H1 (cell line): Measurements from ENCODE around the gene DCDC2C. TPM values are rescaled to one million over a fixed set of nuclear protein-coding genes. Genes with fewer than 3 reads are reported as not detected.

Experiments
- FOSL1 ChIP-seq: IDR thresholded peaks from 2 replicates; pipeline ENCODE4 v1.6.1; 2011; ENCODE audit warnings: mild to moderate bottlenecking, low read depth, low read length, moderate library complexity; ENCODE audit not compliant: insufficient read depth
- HDAC6 ChIP-seq: IDR thresholded peaks from one replicate; pipeline ENCODE4 v1.7.1; 2012; ENCODE audit warnings: low read depth, mild to moderate bottlenecking, inconsistent platforms, low read length, moderate library complexity
- KDM4A ChIP-seq: IDR thresholded peaks from one replicate; pipeline ENCODE4 v1.7.1; 2012; ENCODE audit warnings: low read depth, mild to moderate bottlenecking, moderate library complexity, low read length, inconsistent platforms; ENCODE audit not compliant: severe bottlenecking
- NRF1 ChIP-seq: IDR thresholded peaks from 2 replicates; pipeline ENCODE4 v1.6.1; 2011; ENCODE audit warnings: mild to moderate bottlenecking, low read depth, low read length, improper control_type of control experiment
- POU5F1 ChIP-seq: IDR thresholded peaks from 2 replicates; pipeline ENCODE4 v1.6.1; 2011; ENCODE audit warnings: low read depth, mild to moderate bottlenecking, low read length, moderate library complexity
- RBBP5 ChIP-seq: IDR thresholded peaks from 2 replicates; pipeline ENCODE4 v1.7.1; 2012; ENCODE audit warnings: low read depth, mild to moderate bottlenecking, inconsistent platforms, low read length, moderate library complexity, borderline replicate concordance
- SRF ChIP-seq: IDR thresholded peaks from 2 replicates; pipeline ENCODE4 v1.6.1; 2011; ENCODE audit warnings: mild to moderate bottlenecking, low read depth, low read length, moderate library complexity
- TAF1 ChIP-seq: IDR thresholded peaks from 2 replicates; pipeline ENCODE4 v1.6.1; 2011; ENCODE audit warnings: mild to moderate bottlenecking, low read depth, low read length
- TEAD4 ChIP-seq: IDR thresholded peaks from 2 replicates; pipeline ENCODE4 v1.6.1; 2012; ENCODE audit warnings: low read depth, low read length, inconsistent platforms, mixed read lengths
- polyA plus RNA-seq, 7 experiments: library from polyadenylated mRNA; depleted of rRNA in 3 of 7; stranded (reverse) in 5 of 7; unstranded in 2 of 7; fragments of >200 nt in 5 of 7; fragments of 200-250 nt in 2 of 7; gene quantifications; 1 replicate in 5 of 7; 2 replicates in 1 of 7; 4 replicates in 1 of 7; pipeline versions ENCODE4 v1.2.1 to v1.2.3, GENCODE V29; 2011 to 2013; ENCODE audit warnings: missing spikeins in 2 of 7, mixed read lengths in 2 of 7
- total RNA-seq: library from RNA; stranded (reverse); fragmentation: NEBNext Ultra II Directional; extraction: Animal tissue kit (Norgen Biotek cat#: 25700); gene quantifications from 2 replicates; pipeline ENCODE4 v1.2.1, GENCODE V29; 2021
- TF ChIP-seq, protein P1 (sequence below): fragments of 300-600 bp; sonication (generic); IDR thresholded peaks from 2 replicates; pipeline ENCODE4 v1.7.1; 2012; ENCODE audit warnings: low read length, moderate library complexity, mild to moderate bottlenecking, inconsistent platforms; ENCODE audit not compliant: insufficient replicate concordance
- TF ChIP-seq, protein P2 (sequence below): IDR thresholded peaks from 2 replicates; pipeline ENCODE4 v1.6.1; 2012; ENCODE audit warnings: low read length, inconsistent platforms

The DCDC2C gene
- total and polyA plus RNA-seq, 2 of the 8 experiments (the other 6 are each of a cell fraction or from before 2014, with no cell fraction given) = 0.50 TPM; not detected in 1

DNA sequence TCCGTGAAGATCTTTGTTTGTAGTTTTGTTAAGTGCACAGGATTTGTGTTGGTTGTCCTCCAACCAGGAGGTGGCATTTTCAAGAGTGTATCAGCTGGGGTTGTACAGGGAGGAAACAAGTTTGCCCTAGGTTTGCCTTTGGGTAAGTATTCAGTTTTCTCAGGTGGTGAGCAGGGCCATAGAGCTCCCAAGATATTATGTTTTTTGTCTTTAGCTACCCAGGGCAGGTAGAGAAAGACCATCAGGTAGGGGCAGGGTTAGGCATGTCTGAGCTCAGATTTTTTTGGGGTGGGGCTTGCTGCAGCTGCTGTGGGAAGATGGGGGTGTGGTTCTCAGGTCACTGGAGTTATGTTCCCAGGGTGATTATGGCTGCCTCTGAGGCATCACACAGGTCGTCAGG is 191.6 kb downstream of the DCDC2C start (continued):
- TF ChIP-seq, protein P1, sequence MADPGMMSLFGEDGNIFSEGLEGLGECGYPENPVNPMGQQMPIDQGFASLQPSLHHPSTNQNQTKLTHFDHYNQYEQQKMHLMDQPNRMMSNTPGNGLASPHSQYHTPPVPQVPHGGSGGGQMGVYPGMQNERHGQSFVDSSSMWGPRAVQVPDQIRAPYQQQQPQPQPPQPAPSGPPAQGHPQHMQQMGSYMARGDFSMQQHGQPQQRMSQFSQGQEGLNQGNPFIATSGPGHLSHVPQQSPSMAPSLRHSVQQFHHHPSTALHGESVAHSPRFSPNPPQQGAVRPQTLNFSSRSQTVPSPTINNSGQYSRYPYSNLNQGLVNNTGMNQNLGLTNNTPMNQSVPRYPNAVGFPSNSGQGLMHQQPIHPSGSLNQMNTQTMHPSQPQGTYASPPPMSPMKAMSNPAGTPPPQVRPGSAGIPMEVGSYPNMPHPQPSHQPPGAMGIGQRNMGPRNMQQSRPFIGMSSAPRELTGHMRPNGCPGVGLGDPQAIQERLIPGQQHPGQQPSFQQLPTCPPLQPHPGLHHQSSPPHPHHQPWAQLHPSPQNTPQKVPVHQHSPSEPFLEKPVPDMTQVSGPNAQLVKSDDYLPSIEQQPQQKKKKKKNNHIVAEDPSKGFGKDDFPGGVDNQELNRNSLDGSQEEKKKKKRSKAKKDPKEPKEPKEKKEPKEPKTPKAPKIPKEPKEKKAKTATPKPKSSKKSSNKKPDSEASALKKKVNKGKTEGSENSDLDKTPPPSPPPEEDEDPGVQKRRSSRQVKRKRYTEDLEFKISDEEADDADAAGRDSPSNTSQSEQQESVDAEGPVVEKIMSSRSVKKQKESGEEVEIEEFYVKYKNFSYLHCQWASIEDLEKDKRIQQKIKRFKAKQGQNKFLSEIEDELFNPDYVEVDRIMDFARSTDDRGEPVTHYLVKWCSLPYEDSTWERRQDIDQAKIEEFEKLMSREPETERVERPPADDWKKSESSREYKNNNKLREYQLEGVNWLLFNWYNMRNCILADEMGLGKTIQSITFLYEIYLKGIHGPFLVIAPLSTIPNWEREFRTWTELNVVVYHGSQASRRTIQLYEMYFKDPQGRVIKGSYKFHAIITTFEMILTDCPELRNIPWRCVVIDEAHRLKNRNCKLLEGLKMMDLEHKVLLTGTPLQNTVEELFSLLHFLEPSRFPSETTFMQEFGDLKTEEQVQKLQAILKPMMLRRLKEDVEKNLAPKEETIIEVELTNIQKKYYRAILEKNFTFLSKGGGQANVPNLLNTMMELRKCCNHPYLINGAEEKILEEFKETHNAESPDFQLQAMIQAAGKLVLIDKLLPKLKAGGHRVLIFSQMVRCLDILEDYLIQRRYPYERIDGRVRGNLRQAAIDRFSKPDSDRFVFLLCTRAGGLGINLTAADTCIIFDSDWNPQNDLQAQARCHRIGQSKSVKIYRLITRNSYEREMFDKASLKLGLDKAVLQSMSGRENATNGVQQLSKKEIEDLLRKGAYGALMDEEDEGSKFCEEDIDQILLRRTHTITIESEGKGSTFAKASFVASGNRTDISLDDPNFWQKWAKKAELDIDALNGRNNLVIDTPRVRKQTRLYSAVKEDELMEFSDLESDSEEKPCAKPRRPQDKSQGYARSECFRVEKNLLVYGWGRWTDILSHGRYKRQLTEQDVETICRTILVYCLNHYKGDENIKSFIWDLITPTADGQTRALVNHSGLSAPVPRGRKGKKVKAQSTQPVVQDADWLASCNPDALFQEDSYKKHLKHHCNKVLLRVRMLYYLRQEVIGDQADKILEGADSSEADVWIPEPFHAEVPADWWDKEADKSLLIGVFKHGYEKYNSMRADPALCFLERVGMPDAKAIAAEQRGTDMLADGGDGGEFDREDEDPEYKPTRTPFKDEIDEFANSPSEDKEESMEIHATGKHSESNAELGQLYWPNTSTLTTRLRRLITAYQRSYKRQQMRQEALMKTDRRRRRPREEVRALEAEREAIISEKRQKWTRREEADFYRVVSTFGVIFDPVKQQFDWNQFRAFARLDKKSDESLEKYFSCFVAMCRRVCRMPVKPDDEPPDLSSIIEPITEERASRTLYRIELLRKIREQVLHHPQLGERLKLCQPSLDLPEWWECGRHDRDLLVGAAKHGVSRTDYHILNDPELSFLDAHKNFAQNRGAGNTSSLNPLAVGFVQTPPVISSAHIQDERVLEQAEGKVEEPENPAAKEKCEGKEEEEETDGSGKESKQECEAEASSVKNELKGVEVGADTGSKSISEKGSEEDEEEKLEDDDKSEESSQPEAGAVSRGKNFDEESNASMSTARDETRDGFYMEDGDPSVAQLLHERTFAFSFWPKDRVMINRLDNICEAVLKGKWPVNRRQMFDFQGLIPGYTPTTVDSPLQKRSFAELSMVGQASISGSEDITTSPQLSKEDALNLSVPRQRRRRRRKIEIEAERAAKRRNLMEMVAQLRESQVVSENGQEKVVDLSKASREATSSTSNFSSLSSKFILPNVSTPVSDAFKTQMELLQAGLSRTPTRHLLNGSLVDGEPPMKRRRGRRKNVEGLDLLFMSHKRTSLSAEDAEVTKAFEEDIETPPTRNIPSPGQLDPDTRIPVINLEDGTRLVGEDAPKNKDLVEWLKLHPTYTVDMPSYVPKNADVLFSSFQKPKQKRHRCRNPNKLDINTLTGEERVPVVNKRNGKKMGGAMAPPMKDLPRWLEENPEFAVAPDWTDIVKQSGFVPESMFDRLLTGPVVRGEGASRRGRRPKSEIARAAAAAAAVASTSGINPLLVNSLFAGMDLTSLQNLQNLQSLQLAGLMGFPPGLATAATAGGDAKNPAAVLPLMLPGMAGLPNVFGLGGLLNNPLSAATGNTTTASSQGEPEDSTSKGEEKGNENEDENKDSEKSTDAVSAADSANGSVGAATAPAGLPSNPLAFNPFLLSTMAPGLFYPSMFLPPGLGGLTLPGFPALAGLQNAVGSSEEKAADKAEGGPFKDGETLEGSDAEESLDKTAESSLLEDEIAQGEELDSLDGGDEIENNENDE = no peak
- TF ChIP-seq TEAD4 (no peak), POU5F1 (no peak), FOSL1 (no peak), HDAC6 (no peak), TAF1 (no peak), RBBP5 (no peak), NRF1 (no peak), KDM4A (no peak), SRF (no peak)
- TF ChIP-seq, protein P2, sequence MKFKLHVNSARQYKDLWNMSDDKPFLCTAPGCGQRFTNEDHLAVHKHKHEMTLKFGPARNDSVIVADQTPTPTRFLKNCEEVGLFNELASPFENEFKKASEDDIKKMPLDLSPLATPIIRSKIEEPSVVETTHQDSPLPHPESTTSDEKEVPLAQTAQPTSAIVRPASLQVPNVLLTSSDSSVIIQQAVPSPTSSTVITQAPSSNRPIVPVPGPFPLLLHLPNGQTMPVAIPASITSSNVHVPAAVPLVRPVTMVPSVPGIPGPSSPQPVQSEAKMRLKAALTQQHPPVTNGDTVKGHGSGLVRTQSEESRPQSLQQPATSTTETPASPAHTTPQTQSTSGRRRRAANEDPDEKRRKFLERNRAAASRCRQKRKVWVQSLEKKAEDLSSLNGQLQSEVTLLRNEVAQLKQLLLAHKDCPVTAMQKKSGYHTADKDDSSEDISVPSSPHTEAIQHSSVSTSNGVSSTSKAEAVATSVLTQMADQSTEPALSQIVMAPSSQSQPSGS = no peak
